Hippocampal formation (tissue), 2 donors: ENCODE measurements around the gene PTPN14.

Experiments
- DNase-seq, 2 donors: peaks; one replicate each; lab custom pipeline; 2025; lab: John Stamatoyannopoulos, UW

The PTPN14 gene

GRCh38 chr1:214310777-214311690 lies 240.4 kb downstream of the PTPN14 start:
- DNase-seq: no peak

- no peak for DNase-seq
Observed at GRCh38 chr1:214310010-214310409, 241.4 kb downstream of the PTPN14 start.

- no peak for DNase-seq
Observed at GRCh38 chr1:214306269-214306668, 245.1 kb downstream of the PTPN14 start.

GRCh38 chr1:214305164-214305751 lies 246.1 kb downstream of the PTPN14 start:
- DNase-seq: no peak

GRCh38 chr1:214303141-214303930 lies 248.1 kb downstream of the PTPN14 start:
- peak in 1 of 2 donors; percentile 10 for DNase-seq

- no peak for DNase-seq
Observed at GRCh38 chr1:214301526-214301925, 249.9 kb downstream of the PTPN14 start.

- DNase-seq: no peak
Observed at GRCh38 chr1:214300149-214300780, 251.1 kb downstream of the PTPN14 start.
